IPS-NIHi11 (cell line): ENCODE results near the gene KIR3DL1.
"Not testable (repeated sequence)": the region's sequence is repeated elsewhere in the genome, so short reads cannot be mapped to it uniquely, and the experiment has no call there.

Experiments used
- DNase-seq: peaks from one replicate; pipeline ENCODE4 v3.0.0; 2012; ENCODE audit warnings: mixed read lengths, low spot score

KIR3DL1 gene

DNA sequence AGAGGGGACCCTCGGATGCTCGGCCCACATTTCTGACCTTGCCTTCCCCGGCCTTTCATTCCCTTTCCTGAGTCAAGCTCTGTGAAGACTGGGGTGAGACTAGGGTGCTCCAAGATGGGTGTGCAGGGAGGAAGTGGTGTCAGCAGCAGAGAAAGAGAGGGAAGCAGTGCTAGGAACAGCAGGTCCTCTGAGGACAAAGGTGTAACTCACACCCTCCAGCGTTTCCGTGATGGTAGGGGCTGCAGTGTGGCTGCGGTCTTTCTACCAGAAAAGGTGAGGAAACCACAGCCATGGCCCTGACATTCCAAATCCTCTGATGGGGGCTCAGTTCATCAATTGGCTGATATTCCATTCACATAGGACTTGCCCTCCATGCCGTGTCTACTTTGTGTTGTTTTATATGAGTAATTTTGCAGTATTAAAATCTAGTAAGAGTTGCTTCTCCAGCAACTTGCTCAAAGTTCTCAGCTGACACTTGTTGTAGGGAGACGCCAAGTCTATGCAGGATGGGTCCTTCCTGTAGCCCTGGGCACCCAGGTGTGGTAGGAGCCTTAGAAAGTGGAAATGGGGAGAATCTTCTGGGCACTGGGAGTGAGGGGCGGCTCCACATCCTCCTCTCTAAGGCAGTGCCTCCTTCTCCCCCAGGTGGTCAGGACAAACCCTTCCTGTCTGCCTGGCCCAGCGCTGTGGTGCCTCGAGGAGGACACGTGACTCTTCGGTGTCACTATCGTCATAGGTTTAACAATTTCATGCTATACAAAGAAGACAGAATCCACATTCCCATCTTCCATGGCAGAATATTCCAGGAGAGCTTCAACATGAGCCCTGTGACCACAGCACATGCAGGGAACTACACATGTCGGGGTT lies 1.6 kb downstream of the KIR3DL1 start:
- no peak for DNase-seq

DNA sequence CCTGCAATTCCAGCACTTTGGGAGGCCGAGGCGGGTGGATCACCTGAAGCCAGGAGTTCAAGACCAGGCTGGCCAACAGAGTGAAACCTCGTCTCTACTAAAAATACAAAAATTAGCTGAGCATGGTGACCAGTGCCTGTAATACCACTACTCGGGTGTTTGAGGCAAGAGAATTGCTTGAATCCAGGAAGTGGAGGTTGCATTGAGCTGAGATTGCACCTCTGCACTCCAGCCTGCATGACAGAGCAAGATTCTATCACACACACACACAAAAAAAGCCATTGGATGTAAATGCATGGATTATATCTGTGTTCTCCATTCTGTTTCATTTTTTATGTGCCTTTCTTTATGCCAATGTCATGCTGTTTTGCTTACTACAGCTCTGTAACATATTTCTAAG lies 8.1 kb downstream of the KIR3DL1 start:
- DNase-seq = not testable (repeated sequence)

GRCh38 chr19:54825326-54825725 lies 9.1 kb downstream of the KIR3DL1 start:
- DNase-seq = not testable (repeated sequence)

GRCh38 chr19:54828064-54828463 lies 11.8 kb downstream of the KIR3DL1 start:
- not testable (repeated sequence) for DNase-seq

GRCh38 chr19:54832496-54832895 lies 16.2 kb downstream of the KIR3DL1 start, which contains the start of gene KIR2DS4:
Gene KIR2DS4, plus strand, starts transcription at chr19:54832676.
- DNase-seq = not testable (repeated sequence)

- not testable (repeated sequence) for DNase-seq
These were observed 18.9 kb downstream of the KIR3DL1 start for GRCh38 chr19:54835126-54835525.

- not testable (repeated sequence) for DNase-seq
These were observed 21.3 kb downstream of the KIR3DL1 start for GRCh38 chr19:54837522-54837921.

DNA sequence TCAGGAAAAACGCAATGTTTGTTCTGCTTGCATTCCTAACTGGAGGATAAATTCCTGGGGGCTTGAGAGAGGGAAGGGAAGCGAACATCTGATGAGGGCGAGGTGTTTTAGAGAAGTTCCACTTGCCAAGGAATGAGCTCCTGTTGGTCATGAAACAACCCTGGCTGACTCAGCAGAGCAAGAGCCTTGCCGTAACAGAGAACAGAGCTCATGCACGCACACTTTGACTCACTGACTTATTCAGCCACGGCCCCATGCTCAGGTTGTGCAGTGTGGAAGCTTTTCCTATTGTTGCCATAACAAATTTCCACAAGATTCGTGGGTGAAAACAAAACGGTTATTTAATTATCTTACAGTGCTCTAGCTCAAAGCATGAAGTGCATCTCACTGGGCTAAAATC lies 26.9 kb downstream of the KIR3DL1 start:
- DNase-seq = not testable (repeated sequence)

- not testable (repeated sequence) for DNase-seq
These were observed 33.9 kb downstream of the KIR3DL1 start, which contains the start of gene KIR3DL2 for GRCh38 chr19:54850061-54850640. Gene KIR3DL2, plus strand, starts transcription at chr19:54850443. Its CDS starts 33 bp downstream, at chr19:54850476.

DNA sequence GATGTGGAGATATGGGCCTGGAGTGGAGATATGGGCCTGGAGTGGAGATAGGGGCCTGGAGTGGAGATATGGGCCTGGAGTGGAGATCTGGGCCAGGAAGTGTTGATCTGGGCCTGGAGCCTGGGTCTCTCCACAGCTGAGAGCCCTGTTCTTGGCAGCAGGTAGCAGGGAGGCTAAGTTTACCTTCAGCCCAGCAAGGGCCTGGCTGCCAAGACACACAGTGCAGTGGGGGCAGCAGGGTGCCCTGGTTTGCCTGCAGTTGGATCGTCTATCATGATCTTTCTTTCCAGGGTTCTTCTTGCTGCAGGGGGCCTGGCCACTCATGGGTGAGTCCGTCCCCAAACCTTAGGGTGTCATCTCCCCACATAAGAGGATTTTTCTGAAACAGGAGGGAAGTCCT lies 34.7 kb downstream of the KIR3DL1 start:
- DNase-seq = no peak

DNA sequence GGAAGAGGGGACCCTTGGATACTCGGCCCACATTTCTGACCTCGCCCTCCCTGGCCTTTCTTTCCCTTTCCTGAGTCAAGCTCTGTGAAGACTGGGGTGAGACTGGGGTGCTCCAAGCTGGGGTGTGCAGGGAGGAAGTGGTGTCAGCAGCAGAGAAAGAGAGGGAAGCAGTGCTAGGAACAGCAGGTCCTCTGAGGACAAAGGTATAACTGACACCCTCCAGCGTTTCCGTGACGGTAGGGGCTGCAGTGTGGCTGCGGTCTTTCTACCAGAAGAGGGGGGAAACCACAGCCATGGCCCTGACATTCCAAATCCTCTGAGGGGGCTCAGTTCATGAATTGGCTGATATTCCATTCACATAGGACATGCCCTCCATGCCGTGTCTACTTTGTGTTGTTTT lies 35.1 kb downstream of the KIR3DL1 start:
- DNase-seq = no peak

DNA sequence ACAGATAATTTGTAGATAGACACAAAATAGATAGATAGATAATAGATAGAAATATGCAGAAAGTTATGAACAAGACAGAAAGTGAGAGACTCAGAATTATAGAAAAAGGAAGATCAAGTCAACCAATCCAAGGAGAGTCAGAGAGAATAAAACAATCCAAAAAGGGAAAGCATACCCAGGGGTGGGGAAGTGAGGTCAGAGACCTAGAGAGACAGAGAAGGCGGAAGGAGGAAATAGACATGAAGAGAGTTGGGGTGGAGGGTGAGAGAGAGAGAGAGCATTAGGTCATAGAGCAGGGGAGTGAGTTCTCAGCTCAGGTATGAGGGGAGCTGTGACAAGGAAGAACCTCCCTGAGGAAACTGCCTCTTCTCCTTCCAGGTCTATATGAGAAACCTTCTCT lies 39.0 kb downstream of the KIR3DL1 start:
- DNase-seq = not testable (repeated sequence)

DNA sequence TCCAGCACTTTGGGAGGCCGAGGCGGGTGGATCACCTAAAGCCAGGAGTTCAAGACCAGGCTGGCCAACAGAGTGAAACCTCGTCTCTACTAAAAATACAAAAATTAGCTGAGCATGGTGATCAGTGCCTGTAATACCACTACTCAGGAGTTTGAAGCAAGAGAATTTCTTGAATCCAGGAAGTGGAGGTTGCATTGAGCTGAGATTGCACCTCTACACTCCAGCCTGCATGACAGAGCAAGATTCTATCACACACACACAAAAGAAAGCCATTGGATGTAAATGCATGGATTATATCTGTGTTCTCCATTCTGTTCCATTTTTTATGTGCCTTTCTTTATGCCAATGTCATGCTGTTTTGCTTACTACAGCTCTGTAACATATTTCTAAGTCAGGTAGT lies 42.2 kb downstream of the KIR3DL1 start:
- not testable (repeated sequence) for DNase-seq

DNA sequence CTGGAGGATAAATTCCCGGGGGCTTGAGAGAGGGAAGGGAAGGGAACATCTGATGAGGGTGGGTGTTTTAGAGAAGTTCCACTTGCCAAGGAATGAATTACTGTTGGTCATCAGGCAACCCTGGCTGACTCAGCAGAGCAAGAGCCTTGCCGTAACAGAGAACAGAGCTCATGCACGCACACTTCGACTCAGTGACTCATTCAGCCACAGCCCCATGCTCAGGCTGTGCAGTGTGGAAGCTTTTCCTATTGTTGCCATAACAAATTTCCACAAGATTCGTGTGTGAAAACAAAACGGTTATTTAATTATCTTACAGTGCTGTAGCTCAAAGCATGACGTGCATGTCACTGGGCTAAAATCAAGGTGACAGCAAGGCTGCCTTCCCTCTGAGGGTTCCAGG lies 43.2 kb downstream of the KIR3DL1 start:
- DNase-seq = not testable (repeated sequence)

DNA sequence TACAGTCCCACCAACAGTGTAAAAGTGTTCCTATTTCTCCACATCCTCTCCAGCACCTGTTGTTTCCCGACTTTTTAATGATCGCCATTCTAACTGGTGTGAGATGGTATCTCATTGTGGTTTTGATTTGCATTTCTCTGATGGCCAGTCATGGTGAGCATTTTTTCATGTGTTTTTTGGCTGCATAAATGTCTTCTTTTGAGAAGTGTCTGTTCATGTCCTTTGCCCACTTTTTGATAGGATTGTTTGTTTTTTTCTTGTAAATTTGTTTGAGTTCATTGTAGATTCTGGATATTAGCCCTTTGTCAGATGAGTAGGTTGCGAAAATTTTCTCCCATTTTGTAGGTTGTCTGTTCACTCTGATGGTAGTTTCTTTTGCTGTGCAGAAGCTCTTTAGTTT lies 47.2 kb downstream of the KIR3DL1 start:
- DNase-seq = not testable (repeated sequence)

DNA sequence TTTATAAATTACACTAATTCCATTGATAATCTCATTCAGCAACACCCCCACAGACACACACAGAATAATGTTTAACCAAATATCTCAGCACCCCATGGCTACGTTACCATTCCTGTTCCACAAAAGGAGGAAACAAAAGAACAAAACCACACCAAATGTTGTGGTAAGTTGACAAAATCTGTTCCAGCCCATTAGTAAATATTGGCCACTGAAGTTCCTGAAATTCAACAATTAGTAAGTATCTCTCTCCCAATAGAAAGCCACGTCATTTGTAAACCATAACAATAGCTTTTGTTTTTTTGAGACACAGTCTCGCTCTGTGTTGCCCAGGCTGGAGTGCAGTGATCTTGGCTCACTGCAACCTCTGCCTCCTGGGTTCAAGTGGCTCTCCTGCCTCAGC lies 55.4 kb downstream of the KIR3DL1 start:
- DNase-seq = no peak

DNA sequence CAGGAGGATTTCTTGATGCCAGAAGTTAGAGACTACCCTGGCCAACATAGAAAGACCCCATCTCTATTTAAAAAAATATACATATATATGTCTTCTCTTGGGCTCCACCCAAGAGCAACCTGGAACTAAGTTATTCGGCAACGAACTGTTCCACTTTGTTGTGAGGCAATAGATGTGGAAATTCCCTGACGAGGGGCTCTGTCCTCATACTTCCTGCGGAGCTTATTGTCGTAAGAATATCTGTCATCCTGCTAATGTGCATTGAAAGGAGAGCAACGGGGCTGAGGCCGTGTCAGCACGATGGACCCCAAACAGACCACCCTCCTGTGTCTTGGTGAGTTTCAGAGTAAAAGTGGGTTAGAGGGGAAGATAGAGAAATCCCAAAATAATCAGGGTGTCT lies 57.7 kb downstream of the KIR3DL1 start, which contains the start of gene FCAR:
Gene FCAR, plus strand, starts transcription at position 246 of the 400 bp plus-strand sequence. Its CDS starts 55 bp downstream, at position 301.
- no peak for DNase-seq

- DNase-seq = no peak
These were observed 59.2 kb downstream of the KIR3DL1 start for GRCh38 chr19:54875506-54875905.

DNA sequence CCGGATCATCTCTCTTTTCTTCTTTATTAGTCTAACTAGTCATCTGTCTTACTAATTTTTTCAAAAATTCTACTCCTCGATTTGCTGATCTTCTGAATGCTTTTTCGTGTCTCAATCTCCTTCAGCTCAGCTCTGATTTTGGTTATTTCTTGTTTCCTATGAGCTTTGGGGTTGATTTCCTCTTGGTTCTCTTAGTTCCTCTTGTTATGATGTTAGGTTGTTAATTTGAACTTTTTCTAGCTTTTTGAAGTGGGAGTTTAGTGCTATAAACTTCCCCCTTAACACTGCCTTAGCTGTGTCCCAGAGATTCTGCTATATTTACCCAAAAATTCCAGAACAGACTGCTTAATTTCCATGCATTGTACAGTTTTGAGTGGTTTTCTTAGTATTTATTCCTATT lies 61.2 kb downstream of the KIR3DL1 start:
- DNase-seq = no peak
